ENCODE data around the gene CCNJL. TPM values are rescaled to one million over a fixed set of nuclear protein-coding genes. Genes with fewer than 3 reads are reported as not detected.

The CCNJL gene
- total RNA-seq, 1 donor from 2014 or later: 15.7 TPM

DNA sequence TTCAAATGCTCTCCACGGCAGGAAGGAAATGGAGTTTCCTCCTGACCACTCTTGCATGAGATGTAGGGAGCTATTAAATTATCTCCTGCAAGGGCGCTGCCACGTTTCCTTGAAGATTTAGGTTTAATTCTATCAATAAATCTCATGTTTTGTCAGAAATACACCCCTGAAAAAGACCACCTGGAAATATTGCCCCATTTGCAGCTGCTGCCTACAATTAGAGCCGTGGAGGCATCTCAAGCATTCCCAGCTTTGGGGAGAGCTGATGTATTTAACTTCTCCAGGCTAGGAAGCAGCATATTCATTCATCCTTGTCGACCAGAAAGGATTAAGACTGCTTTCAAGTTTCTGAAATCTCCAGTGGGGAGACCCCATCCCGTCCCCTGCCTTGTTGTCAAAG is 40.5 kb downstream of the CCNJL start:
- Histone ChIP-seq H3K27me3 (ENCODE audit: insufficient read depth, low read length) (no peaks in the 10 kb centered on the region), H3K27ac (ENCODE audit: low read depth, low read length) (no peak overlapping the region), H3K4me2 (ENCODE audit: low read length) (no peak overlapping the region), H3K4me3 (ENCODE audit: insufficient read depth, low read depth, low read length) (no peak overlapping the region), H2AFZ (ENCODE audit: low read depth, low read length) (no peak overlapping the region), H3K4me1 (ENCODE audit: insufficient read depth, low read length) (peaks cover 9% of the 10 kb centered on the region), H3K36me3 (ENCODE audit: insufficient read depth, low read length) (no peaks in the 10 kb centered on the region), H4K20me1 (ENCODE audit: insufficient read depth, low read length) (peaks cover 17% of the 10 kb centered on the region), H3K9me3 (ENCODE audit: insufficient read depth, low read depth, low read length) (no peaks in the 10 kb centered on the region), H3K79me2 (ENCODE audit: insufficient read depth, low read length) (no peaks in the 10 kb centered on the region), H3K9ac (ENCODE audit: low read length) (no peak overlapping the region)
- TF ChIP-seq, protein P1, sequence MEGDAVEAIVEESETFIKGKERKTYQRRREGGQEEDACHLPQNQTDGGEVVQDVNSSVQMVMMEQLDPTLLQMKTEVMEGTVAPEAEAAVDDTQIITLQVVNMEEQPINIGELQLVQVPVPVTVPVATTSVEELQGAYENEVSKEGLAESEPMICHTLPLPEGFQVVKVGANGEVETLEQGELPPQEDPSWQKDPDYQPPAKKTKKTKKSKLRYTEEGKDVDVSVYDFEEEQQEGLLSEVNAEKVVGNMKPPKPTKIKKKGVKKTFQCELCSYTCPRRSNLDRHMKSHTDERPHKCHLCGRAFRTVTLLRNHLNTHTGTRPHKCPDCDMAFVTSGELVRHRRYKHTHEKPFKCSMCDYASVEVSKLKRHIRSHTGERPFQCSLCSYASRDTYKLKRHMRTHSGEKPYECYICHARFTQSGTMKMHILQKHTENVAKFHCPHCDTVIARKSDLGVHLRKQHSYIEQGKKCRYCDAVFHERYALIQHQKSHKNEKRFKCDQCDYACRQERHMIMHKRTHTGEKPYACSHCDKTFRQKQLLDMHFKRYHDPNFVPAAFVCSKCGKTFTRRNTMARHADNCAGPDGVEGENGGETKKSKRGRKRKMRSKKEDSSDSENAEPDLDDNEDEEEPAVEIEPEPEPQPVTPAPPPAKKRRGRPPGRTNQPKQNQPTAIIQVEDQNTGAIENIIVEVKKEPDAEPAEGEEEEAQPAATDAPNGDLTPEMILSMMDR (IDR thresholded peaks at IDR 0.05; ENCODE audit: insufficient read depth, low read depth, low read length): no peak
- no peak for TF ChIP-seq EZH2 (IDR thresholded peaks at IDR 0.05; ENCODE audit: insufficient read depth, low read length)
- Mint-ChIP-seq H3K9me3 (ENCODE audit: unreplicated experiment) (no peaks in the 10 kb centered on the region), H3K27me3 (ENCODE audit: low read depth, unreplicated experiment) (no peaks in the 10 kb centered on the region), H3K4me1 (ENCODE audit: low read depth, unreplicated experiment) (peaks cover 20% of the 10 kb centered on the region), H3K36me3 (ENCODE audit: low read depth, unreplicated experiment) (peaks cover 7% of the 10 kb centered on the region), H3K27ac (ENCODE audit: unreplicated experiment) (no peak overlapping the region), H3K4me3 (ENCODE audit: unreplicated experiment) (no peak overlapping the region)
- no peak for DNase-seq (ENCODE audit: low read depth)
- no peak for FAIRE-seq

DNA sequence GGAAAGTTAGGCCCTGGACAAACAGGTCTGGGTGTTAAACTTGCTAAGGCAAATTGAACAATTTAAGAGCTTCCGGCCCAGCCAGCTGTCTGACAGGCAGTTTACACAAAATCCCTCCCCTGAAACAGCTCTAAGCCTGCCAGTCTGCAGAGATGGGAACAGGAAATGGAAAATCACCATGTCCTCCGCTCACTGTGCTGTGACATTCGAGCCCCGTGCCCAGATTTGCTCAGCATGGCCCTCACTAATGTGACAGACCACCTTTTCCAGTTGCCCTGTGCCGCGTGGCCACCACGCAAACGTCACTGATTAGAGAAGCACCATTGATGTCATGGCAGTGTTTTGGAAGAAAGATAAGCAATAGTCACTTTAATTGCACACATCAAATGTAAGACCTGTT is 41.0 kb downstream of the CCNJL start:
- no peak for FAIRE-seq
- H3K9me3 Mint-ChIP-seq (ENCODE audit: unreplicated experiment): no peaks in the 10 kb centered on the region

DNA sequence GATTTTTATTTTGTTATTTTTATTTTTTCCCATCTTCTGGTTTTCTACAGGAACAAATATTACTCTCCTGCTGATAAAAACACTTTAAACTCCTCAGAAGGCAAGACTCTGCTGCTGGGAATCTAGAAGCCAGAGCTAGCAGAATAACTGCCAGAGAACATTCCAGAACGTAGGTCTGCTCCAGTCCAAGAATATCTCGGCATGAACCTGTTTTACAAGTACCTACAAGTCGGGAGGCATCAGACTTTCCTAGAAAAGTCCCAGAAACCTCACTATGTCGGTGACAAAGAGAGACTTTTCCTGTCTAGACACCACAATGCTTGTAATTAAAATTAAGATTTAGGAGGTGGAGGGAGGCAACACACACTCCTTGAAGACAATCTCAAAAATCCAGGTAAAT is 41.7 kb downstream of the CCNJL start:
- no peaks in the 10 kb centered on the region for H3K9me3 ChIP-seq (ENCODE audit: insufficient read depth, low read depth, low read length)
- no peak overlapping the region for H3K9ac ChIP-seq (ENCODE audit: low read length)
- no peak overlapping the region for H3K27ac ChIP-seq (ENCODE audit: low read depth, low read length)
- peaks cover 20% of the 10 kb centered on the region for H3K4me1 Mint-ChIP-seq (ENCODE audit: low read depth, unreplicated experiment)
- TF ChIP-seq EZH2 (IDR thresholded peaks at IDR 0.05; ENCODE audit: insufficient read depth, low read length): no peak
- TF ChIP-seq, protein P1 (IDR thresholded peaks at IDR 0.05; ENCODE audit: insufficient read depth, low read depth, low read length): no peak
- no peak overlapping the region for H2AFZ ChIP-seq (ENCODE audit: low read depth, low read length)
- H3K4me3 Mint-ChIP-seq (ENCODE audit: unreplicated experiment): peak overlapping the region; percentile 54
- peaks cover 19% of the 10 kb centered on the region for H4K20me1 ChIP-seq (ENCODE audit: insufficient read depth, low read length)
- DNase-seq (ENCODE audit: low read depth) (no peak), FAIRE-seq (no peak)
- H3K36me3 ChIP-seq (ENCODE audit: insufficient read depth, low read length): no peaks in the 10 kb centered on the region
- H3K9me3 Mint-ChIP-seq (ENCODE audit: unreplicated experiment): no peaks in the 10 kb centered on the region
- H3K27ac Mint-ChIP-seq (ENCODE audit: unreplicated experiment): peak overlapping the region; percentile 72
- no peaks in the 10 kb centered on the region for H3K79me2 ChIP-seq (ENCODE audit: insufficient read depth, low read length)
- H3K4me1 ChIP-seq (ENCODE audit: insufficient read depth, low read length): peaks cover 9% of the 10 kb centered on the region
- no peaks in the 10 kb centered on the region for H3K27me3 Mint-ChIP-seq (ENCODE audit: low read depth, unreplicated experiment)
- no peak overlapping the region for H3K4me2 ChIP-seq (ENCODE audit: low read length)
- H3K27me3 ChIP-seq (ENCODE audit: insufficient read depth, low read length): no peaks in the 10 kb centered on the region
- peaks cover 7% of the 10 kb centered on the region for H3K36me3 Mint-ChIP-seq (ENCODE audit: low read depth, unreplicated experiment)
- no peak overlapping the region for H3K4me3 ChIP-seq (ENCODE audit: insufficient read depth, low read depth, low read length)

More for the DNA sequence above, 41.0 kb downstream of the CCNJL start:
- no peak for TF ChIP-seq EZH2 (IDR thresholded peaks at IDR 0.05; ENCODE audit: insufficient read depth, low read length)
- TF ChIP-seq, protein P1 (IDR thresholded peaks at IDR 0.05; ENCODE audit: insufficient read depth, low read depth, low read length): no peak
- H3K27ac ChIP-seq (ENCODE audit: low read depth, low read length): no peak overlapping the region
- no peak for DNase-seq (ENCODE audit: low read depth)
- H3K27me3 Mint-ChIP-seq (ENCODE audit: low read depth, unreplicated experiment): no peaks in the 10 kb centered on the region
- peaks cover 19% of the 10 kb centered on the region for H4K20me1 ChIP-seq (ENCODE audit: insufficient read depth, low read length)
- H2AFZ ChIP-seq (ENCODE audit: low read depth, low read length): no peak overlapping the region
- H3K4me3 ChIP-seq (ENCODE audit: insufficient read depth, low read depth, low read length): no peak overlapping the region
- no peak overlapping the region for H3K9ac ChIP-seq (ENCODE audit: low read length)
- H3K27me3 ChIP-seq (ENCODE audit: insufficient read depth, low read length): no peaks in the 10 kb centered on the region
- H3K9me3 ChIP-seq (ENCODE audit: insufficient read depth, low read depth, low read length): no peaks in the 10 kb centered on the region
- H3K4me1 ChIP-seq (ENCODE audit: insufficient read depth, low read length): peaks cover 9% of the 10 kb centered on the region
- no peak overlapping the region for H3K27ac Mint-ChIP-seq (ENCODE audit: unreplicated experiment)
- H3K4me3 Mint-ChIP-seq (ENCODE audit: unreplicated experiment): no peak overlapping the region
- H3K4me2 ChIP-seq (ENCODE audit: low read length): no peak overlapping the region
- H3K36me3 ChIP-seq (ENCODE audit: insufficient read depth, low read length): no peaks in the 10 kb centered on the region
- H3K79me2 ChIP-seq (ENCODE audit: insufficient read depth, low read length): no peaks in the 10 kb centered on the region
- peaks cover 20% of the 10 kb centered on the region for H3K4me1 Mint-ChIP-seq (ENCODE audit: low read depth, unreplicated experiment)
- peaks cover 8% of the 10 kb centered on the region for H3K36me3 Mint-ChIP-seq (ENCODE audit: low read depth, unreplicated experiment)
